ENCODE measurements around the gene TIMM10B. TPM values are rescaled to one million over a fixed set of nuclear protein-coding genes. Genes with fewer than 3 reads are reported as not detected.
A peak's percentile ranks its signal among the peaks of the same experiment; 100 is the strongest.

The TIMM10B gene
- total and polyA plus RNA-seq, 2 of the 13 experiments (the other 11 are each of a cell fraction or from before 2014, with no cell fraction given), result 34.9 to 39.5 TPM

DNA sequence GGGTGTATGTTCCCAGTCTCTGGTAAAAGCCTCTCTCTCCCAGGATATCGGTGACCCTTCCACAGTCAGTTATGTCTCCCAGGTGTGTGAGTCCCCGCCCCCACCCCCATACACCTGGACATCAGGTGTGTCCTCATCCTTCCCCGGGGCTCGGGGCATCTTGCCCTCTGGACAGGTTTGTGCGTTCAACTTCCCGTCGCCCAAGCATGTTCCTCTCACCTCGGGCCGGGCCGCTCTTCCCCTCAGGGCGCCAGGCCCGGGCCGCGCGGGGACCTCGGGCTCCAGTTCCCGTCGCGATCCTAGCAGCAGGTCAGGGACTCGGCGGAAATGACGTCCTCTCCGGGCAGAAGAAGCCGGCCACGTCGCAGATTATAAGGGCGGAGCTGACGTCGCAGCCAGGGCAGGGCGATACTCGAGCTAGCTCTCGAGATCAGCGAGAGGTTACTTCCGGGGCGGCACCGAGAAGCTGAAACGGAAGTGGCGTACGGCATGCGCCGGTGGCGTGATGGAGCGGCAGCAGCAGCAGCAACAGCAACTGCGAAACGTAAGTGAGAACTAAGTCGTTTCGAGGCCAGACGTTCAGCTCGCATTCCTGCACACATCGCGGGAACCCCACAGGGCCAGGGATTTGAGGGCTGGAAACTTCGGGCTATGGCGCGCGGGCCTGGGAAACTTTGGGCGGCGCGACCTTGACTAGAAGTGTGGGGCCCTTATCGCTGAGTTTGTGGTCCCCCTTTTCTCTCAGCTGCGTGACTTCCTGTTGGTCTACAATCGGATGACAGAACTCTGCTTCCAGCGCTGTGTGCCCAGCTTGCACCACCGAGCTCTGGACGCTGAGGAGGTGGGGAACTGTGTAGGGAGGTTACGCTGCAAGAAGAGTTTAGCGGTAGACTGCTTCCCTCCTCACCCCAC is at the start of gene TIMM10B, which contains the start of gene ARFIP2 (continued):
- TF ChIP-seq KDM2A (CRISPR knock-in tag; IDR thresholded peaks at IDR 0.05; ENCODE audit: borderline replicate concordance, low read depth) (peak; percentile 88), ZNF468 (CRISPR knock-in tag; IDR thresholded peaks at IDR 0.05) (peak; percentile 60; the same call in 1 of the 2 replicates), SNAI1 (CRISPR knock-in tag; IDR thresholded peaks at IDR 0.05; ENCODE audit: borderline replicate concordance) (peak; percentile 78; the same call in 1 of the 2 replicates), MEIS1 (CRISPR knock-in tag; IDR thresholded peaks at IDR 0.05; ENCODE audit: borderline replicate concordance) (no peak), SOX5 (CRISPR knock-in tag; IDR thresholded peaks at IDR 0.05; ENCODE audit: borderline replicate concordance) (0 out of 2 replicates have a peak, but pooled peaks have one; percentile 5), ZNF333 (CRISPR knock-in tag; IDR thresholded peaks at IDR 0.05; ENCODE audit: borderline replicate concordance) (peak; percentile 47; the same call in 1 of the 2 replicates), ZNF766 (CRISPR knock-in tag; IDR thresholded peaks at IDR 0.05; ENCODE audit: borderline replicate concordance) (0 out of 2 replicates have a peak, but pooled peaks have one; percentile 21), SRY (CRISPR knock-in tag; IDR thresholded peaks at IDR 0.05) (no peak), KAT8 (CRISPR knock-in tag; IDR thresholded peaks at IDR 0.05) (peak; percentile 95), HOXA3 (CRISPR knock-in tag; IDR thresholded peaks at IDR 0.05) (peak; percentile 98), MIXL1 (CRISPR knock-in tag; IDR thresholded peaks at IDR 0.05) (peak; percentile 39; the same call in 1 of the 2 replicates), ZBTB2 (CRISPR knock-in tag; IDR thresholded peaks at IDR 0.05; ENCODE audit: low read depth) (0 out of 2 replicates have a peak, but pooled peaks have one; percentile 35), ZNF556 (CRISPR knock-in tag; IDR thresholded peaks at IDR 0.05; ENCODE audit: borderline replicate concordance) (peak; percentile 71), PHF21A (CRISPR knock-in tag; IDR thresholded peaks at IDR 0.05) (0 out of 2 replicates have a peak, but pooled peaks have one; percentile 32), ZFY (CRISPR knock-in tag; IDR thresholded peaks at IDR 0.05) (peak; percentile 83), ZNF207 (IDR thresholded peaks at IDR 0.05; ENCODE audit: borderline replicate concordance) (no peak)
- TF ChIP-seq, protein P1, sequence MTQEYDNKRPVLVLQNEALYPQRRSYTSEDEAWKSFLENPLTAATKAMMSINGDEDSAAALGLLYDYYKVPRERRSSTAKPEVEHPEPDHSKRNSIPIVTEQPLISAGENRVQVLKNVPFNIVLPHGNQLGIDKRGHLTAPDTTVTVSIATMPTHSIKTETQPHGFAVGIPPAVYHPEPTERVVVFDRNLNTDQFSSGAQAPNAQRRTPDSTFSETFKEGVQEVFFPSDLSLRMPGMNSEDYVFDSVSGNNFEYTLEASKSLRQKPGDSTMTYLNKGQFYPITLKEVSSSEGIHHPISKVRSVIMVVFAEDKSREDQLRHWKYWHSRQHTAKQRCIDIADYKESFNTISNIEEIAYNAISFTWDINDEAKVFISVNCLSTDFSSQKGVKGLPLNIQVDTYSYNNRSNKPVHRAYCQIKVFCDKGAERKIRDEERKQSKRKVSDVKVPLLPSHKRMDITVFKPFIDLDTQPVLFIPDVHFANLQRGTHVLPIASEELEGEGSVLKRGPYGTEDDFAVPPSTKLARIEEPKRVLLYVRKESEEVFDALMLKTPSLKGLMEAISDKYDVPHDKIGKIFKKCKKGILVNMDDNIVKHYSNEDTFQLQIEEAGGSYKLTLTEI (CRISPR knock-in tag; conservative IDR thresholded peaks at IDR 0.05), result no peak
- TF ChIP-seq, protein P2, sequence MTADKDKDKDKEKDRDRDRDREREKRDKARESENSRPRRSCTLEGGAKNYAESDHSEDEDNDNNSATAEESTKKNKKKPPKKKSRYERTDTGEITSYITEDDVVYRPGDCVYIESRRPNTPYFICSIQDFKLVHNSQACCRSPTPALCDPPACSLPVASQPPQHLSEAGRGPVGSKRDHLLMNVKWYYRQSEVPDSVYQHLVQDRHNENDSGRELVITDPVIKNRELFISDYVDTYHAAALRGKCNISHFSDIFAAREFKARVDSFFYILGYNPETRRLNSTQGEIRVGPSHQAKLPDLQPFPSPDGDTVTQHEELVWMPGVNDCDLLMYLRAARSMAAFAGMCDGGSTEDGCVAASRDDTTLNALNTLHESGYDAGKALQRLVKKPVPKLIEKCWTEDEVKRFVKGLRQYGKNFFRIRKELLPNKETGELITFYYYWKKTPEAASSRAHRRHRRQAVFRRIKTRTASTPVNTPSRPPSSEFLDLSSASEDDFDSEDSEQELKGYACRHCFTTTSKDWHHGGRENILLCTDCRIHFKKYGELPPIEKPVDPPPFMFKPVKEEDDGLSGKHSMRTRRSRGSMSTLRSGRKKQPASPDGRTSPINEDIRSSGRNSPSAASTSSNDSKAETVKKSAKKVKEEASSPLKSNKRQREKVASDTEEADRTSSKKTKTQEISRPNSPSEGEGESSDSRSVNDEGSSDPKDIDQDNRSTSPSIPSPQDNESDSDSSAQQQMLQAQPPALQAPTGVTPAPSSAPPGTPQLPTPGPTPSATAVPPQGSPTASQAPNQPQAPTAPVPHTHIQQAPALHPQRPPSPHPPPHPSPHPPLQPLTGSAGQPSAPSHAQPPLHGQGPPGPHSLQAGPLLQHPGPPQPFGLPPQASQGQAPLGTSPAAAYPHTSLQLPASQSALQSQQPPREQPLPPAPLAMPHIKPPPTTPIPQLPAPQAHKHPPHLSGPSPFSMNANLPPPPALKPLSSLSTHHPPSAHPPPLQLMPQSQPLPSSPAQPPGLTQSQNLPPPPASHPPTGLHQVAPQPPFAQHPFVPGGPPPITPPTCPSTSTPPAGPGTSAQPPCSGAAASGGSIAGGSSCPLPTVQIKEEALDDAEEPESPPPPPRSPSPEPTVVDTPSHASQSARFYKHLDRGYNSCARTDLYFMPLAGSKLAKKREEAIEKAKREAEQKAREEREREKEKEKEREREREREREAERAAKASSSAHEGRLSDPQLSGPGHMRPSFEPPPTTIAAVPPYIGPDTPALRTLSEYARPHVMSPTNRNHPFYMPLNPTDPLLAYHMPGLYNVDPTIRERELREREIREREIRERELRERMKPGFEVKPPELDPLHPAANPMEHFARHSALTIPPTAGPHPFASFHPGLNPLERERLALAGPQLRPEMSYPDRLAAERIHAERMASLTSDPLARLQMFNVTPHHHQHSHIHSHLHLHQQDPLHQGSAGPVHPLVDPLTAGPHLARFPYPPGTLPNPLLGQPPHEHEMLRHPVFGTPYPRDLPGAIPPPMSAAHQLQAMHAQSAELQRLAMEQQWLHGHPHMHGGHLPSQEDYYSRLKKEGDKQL (CRISPR knock-in tag; IDR thresholded peaks at IDR 0.05; ENCODE audit: low read depth), result no peak
